GM12874 (cell line): ENCODE measurements around the gene DCLRE1A.

Source experiments
- TF ChIP-seq, protein P1 (sequence below): IDR thresholded peaks from 2 replicates; pipeline ENCODE4 v1.5.1; 2011; ENCODE audit warnings: low read depth, mild to moderate bottlenecking, control low read depth, low read length, moderate library complexity; ENCODE audit not compliant: insufficient read depth

The DCLRE1A gene

GRCh38 chr10:113890769-113891168 lies 36.9 kb upstream of the DCLRE1A start:
- TF ChIP-seq, protein P1, sequence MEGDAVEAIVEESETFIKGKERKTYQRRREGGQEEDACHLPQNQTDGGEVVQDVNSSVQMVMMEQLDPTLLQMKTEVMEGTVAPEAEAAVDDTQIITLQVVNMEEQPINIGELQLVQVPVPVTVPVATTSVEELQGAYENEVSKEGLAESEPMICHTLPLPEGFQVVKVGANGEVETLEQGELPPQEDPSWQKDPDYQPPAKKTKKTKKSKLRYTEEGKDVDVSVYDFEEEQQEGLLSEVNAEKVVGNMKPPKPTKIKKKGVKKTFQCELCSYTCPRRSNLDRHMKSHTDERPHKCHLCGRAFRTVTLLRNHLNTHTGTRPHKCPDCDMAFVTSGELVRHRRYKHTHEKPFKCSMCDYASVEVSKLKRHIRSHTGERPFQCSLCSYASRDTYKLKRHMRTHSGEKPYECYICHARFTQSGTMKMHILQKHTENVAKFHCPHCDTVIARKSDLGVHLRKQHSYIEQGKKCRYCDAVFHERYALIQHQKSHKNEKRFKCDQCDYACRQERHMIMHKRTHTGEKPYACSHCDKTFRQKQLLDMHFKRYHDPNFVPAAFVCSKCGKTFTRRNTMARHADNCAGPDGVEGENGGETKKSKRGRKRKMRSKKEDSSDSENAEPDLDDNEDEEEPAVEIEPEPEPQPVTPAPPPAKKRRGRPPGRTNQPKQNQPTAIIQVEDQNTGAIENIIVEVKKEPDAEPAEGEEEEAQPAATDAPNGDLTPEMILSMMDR = no peak

DNA sequence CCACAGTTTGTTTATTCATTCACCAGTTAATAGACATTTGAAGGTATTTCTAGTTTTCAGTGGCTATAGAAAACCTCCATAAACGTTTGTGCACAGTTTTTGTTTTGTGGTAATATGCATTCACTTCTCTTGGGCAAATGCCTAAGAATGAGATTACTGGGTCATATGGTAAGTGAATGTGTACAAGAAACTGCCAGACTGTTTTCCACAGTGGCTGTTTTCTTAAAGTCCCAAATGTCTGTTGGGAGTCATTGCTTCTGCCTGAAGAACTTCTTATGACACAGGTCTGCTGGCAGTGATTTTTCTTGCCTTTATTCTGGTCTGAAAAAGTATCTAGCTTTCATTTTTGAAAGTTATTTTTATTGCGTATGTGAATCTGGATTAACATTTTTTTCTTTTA lies 36.0 kb upstream of the DCLRE1A start:
- TF ChIP-seq, protein P1 = no peak

DNA sequence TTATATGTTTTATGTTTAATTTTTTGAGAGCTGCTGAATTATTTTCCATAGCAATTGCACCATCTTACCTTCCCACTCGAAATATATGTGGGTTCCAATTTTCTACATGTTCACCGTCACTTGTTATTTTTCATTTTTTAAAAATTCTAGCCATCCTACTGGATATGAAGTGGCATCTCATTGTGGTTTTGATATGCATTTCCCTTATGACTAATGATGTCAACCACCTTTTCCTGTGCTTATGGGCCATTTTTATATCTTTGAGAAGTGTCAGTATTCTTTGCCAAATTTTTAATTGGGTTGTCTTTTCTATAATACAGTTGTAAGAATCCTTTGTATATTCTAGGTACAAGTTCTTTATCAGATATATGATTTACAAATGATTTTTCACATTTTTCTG lies 28.4 kb upstream of the DCLRE1A start:
- TF ChIP-seq, protein P1 = no peak

DNA sequence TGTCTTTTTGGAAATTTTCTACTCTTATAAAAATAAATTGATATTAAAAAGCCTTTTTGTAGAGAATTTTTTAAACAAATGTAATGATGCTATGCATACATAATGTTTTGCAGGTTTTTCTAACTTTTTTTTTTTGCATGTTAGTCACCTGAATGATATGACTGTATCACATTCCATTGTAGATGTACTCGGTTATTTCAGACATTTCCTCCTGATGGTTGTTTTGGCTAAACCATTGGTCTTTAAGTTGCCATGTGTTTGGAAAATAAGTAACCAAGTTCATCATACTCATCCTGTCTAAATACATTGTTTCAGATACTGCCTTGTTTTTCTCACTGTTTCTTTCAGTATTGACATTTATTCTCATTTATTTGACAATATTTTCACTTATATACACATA lies 26.4 kb upstream of the DCLRE1A start:
- TF ChIP-seq, protein P1 = no peak

- TF ChIP-seq, protein P1 = no peak
Observed at GRCh38 chr10:113879691-113880090, 25.8 kb upstream of the DCLRE1A start.

DNA sequence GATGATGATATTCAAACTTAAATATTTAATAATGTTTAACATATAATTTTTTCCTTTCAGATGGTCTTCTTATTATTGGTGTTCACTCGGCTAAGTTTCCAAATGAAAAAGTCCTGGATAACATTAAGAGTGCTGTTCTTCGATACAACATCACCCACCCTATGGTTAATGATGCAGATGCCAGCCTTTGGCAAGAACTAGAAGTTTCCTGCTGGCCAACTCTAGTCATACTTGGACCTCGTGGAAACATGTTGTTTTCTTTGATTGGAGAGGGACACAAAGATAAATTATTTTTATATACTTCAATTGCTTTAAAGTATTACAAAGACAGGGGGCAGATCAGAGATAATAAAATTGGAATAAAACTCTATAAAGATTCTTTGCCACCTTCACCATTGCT lies 22.6 kb upstream of the DCLRE1A start:
- TF ChIP-seq, protein P1 = no peak

DNA sequence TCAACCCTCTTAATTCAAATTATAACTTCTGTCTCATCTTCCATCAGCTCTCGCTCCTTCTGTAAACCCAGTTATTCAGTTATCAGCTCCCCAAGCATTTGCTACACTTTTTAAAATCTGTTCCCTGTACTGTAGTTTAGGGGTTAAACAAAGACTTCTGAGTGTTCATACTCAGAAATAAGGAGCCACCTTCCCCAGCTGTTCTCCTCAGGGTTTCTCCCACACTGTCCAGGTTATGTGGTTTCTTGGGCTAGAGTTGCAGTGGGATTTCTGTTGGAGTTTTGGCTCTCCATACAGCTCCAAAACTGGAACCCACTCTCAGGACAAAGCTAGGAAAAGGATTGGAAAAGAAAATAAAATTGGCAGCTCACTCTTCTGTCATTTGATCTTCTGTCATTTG lies 21.3 kb upstream of the DCLRE1A start:
- TF ChIP-seq, protein P1 = no peak
